ENCODE measurements around the gene ZNF254.
"Not testable (repeated sequence)": the region's sequence is repeated elsewhere in the genome, so short reads cannot be mapped to it uniquely, and the experiment has no call there.

The ZNF254 gene

GRCh38 chr19:24086974-24087595 lies at the start of gene ZNF254:
Gene ZNF254, plus strand, starts transcription at chr19:24087187. Its CDS starts 121 bp downstream, at chr19:24087308.
- DNase-seq (ENCODE audit: extremely low spot score, insufficient read length, low read depth) (peak; percentile 70), FAIRE-seq (peak; percentile 91)

DNA sequence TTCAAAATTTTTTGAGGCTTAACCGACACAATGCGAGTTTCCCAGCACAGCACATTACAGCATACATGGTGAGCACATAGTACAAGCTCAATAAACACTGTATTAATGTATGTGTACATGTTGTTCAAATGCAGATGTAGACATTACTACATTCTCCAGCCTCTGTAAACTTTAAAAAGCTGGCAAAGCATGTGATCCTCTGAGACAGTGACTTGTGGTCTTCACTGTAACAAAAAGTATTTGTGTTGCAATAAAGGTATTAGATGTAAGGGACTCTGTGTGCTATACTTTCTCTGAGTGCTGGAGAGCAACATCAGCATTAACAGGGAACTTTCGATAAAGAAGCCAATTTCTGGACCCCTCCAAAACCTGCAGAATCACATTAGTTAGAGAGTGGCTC lies 46.4 kb upstream of the ZNF254 start:
- FAIRE-seq (no peak), DNase-seq (ENCODE audit: extremely low spot score, insufficient read length, low read depth) (no peak)

GRCh38 chr19:24041326-24041725 lies 45.7 kb upstream of the ZNF254 start:
- DNase-seq (ENCODE audit: extremely low spot score, insufficient read length, low read depth); FAIRE-seq: not testable (repeated sequence)

- no peak for FAIRE-seq
Observed at GRCh38 chr19:24046550-24046949, 40.4 kb upstream of the ZNF254 start.

DNA sequence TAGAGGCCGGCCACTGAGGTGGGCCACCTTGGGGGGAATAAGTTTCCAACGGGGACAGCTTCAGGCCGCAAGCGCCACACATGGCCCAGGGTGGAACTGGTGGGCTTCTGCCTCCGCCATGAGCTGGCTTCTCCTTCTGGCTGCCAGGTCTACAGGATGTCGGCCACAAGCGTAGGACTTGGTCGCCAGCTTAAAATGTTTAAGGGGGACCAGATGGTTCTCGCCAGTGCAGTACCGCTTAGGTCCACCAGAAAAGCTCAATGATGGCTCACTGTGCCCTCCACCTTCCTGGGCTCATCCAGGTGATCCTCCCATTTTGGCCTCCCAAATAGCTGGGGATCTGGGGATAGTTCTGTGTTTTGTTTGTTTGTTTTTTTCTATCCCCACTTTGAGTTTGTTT lies 38.7 kb upstream of the ZNF254 start:
- DNase-seq (ENCODE audit: extremely low spot score, insufficient read length, low read depth) (no peak), FAIRE-seq (no peak)

More at GRCh38 chr19:24046550-24046949, 40.4 kb upstream of the ZNF254 start:
- DNase-seq (ENCODE audit: extremely low spot score, insufficient read length, low read depth), result no peak

GRCh38 chr19:24049537-24049936 lies 37.5 kb upstream of the ZNF254 start:
- no peak for FAIRE-seq
- no peak for DNase-seq (ENCODE audit: extremely low spot score, insufficient read length, low read depth)

- DNase-seq (ENCODE audit: extremely low spot score, insufficient read length, low read depth), result no peak
- FAIRE-seq, result no peak
Observed at GRCh38 chr19:24051516-24051915, 35.5 kb upstream of the ZNF254 start.

GRCh38 chr19:24052811-24053210 lies 34.2 kb upstream of the ZNF254 start:
- no peak for DNase-seq (ENCODE audit: extremely low spot score, insufficient read length, low read depth)
- no peak for FAIRE-seq

- DNase-seq (ENCODE audit: extremely low spot score, insufficient read length, low read depth), result no peak
- FAIRE-seq, result no peak
Observed at GRCh38 chr19:24053601-24054000, 33.4 kb upstream of the ZNF254 start.

DNA sequence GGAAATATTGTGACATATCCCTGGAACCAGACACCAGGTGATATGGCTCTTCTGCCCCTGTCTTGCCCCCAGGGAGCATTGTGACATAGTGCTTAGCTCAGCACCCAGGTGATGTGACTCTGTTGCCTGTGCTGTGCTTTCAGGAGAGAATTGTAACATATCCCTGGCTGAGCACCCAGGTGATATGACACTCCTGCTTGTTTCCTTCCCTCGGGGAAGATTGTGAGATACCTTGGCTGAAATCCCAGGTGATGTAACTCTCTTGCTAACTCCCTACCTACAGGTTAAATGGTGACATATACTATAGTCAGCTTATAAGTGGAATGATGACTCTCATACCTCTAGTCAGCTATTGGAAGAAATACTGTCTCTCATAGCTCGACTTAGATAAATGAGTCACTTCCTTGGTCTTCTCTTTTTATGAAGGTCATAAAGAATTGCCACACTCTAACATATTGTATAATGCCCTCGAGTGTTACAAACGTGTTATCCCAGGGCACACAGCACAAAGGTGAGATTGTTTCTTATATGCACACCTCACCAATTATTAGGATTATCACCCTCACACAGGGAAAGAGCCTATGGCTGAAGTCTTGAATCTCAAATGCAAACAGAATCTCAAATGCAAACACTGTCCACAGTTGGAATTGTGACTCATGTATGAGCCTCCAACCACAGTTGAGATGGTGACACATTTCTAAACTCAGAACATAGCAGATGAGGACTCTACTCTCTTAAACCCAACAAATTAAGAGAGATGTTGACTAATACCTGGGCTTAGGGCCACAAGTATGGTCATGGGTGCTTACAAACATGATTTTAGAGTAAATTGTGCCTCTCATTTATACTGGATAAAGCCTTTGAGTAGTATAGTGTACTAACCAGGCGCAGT lies 32.7 kb upstream of the ZNF254 start:
- no peak for FAIRE-seq

DNA sequence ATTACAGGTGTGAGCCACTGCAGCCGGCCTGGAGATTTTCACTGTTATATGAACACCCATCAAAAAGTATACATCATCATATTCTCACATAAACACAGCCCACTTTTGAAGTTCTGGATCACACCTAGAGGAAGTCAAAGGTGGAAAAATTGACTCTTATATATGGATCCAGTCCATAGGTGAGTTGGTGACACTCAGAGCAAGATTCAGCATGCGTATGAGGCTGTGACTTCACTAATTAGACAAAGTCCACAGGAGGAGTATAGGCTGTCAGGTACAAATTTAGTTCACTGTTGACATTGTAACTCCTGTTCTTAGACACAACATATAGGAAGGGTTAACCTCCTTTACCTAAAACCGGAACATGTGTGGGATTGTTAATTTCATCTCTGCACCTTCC lies 31.4 kb upstream of the ZNF254 start:
- DNase-seq (ENCODE audit: extremely low spot score, insufficient read length, low read depth) (no peak), FAIRE-seq (no peak)

More for the DNA sequence above, 32.7 kb upstream of the ZNF254 start:
- DNase-seq (ENCODE audit: extremely low spot score, insufficient read length, low read depth), result no peak

- no peak for DNase-seq (ENCODE audit: extremely low spot score, insufficient read length, low read depth)
- FAIRE-seq, result no peak
Observed at GRCh38 chr19:24057144-24057543, 29.8 kb upstream of the ZNF254 start.

- FAIRE-seq, result no peak
- no peak for DNase-seq (ENCODE audit: extremely low spot score, insufficient read length, low read depth)
Observed at GRCh38 chr19:24059563-24060295, 27.3 kb upstream of the ZNF254 start.

DNA sequence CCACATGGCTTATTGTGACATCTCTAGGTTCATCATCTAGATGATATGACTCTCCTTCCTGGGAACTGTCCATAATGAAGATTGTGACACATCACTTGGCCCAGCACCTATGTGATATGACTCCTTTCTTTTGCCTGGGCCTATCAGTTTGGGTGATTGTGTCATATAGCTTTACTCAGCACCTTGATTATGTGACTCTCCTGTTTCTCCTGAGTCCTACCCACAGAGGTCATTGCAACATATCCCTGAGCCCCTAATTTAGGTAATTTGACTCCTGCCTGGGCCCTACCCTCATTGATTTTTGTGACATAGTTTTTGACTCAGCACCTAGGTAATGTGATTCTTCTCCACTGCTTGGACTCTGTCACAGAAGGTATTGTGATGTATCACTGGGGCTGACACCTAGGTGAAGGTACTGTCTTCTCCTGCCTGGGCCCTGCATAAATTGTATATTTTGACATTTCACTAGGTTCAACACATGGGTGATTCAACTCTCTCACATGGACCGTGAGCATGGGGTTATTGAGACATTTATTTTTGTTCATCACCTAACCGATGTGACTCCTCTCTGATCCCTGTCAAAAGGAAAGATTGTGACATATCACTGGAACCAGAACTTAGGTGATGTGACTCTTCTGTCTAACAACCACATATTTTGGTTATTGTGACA lies 26.2 kb upstream of the ZNF254 start:
- no peak for DNase-seq (ENCODE audit: extremely low spot score, insufficient read length, low read depth)
- FAIRE-seq, result no peak

- no peak for FAIRE-seq
- no peak for DNase-seq (ENCODE audit: extremely low spot score, insufficient read length, low read depth)
Observed at GRCh38 chr19:24062190-24062589, 24.8 kb upstream of the ZNF254 start.

- no peak for FAIRE-seq
Observed at GRCh38 chr19:24063295-24063694, 23.7 kb upstream of the ZNF254 start.

GRCh38 chr19:24064175-24064574 lies 22.8 kb upstream of the ZNF254 start:
- no peak for FAIRE-seq
- no peak for DNase-seq (ENCODE audit: extremely low spot score, insufficient read length, low read depth)

More at GRCh38 chr19:24063295-24063694, 23.7 kb upstream of the ZNF254 start:
- no peak for DNase-seq (ENCODE audit: extremely low spot score, insufficient read length, low read depth)

GRCh38 chr19:24065243-24065642 lies 21.7 kb upstream of the ZNF254 start:
- FAIRE-seq (no peak), DNase-seq (ENCODE audit: extremely low spot score, insufficient read length, low read depth) (no peak)

DNA sequence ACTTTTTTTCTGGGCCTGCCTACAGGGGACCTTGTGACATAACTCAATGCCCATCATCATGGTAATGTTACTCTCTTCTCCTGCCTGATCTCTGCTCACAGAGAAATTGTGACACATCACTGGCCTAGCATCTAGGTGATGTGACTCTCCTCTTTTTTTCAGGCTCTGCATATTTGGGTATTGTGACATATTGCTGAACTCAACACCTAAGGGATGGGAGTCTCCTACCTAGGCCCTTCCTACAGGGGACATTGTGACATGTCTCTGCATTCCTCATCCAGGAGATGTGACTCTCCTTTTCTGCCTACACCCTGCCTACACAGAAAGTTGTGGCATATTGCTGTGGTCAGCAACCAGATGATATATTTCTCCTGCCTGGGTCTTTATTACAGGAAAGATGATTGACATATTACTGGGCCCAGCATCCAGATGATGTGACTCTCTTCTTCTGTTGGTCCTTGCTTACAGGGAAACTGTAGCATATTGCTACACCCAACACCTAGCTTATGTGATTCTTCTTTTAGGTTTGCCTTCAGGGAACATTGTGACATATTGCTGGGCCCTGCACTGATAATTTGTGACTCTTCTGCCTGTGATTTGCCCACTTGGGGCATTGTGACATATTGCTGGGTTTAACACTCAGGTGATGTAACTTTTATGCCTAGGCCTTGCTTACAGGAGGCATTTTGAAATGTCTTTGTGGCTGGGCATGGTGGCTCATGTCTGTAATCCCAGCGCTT lies 21.0 kb upstream of the ZNF254 start:
- no peak for DNase-seq (ENCODE audit: extremely low spot score, insufficient read length, low read depth)

More for the DNA sequence above, 21.0 kb upstream of the ZNF254 start:
- no peak for FAIRE-seq
